GM21529 (cell line): Measurements from ENCODE around the gene UBAC1.
"Not testable (repeated sequence)": the region's sequence is repeated elsewhere in the genome, so short reads cannot be mapped to it uniquely, and the experiment has no call there.

Source experiments
- ATAC-seq: cut with Tn5 transposase; IDR thresholded peaks from one replicate; pipeline ENCODE4 v1.9.1; 2021; ENCODE audit not compliant: unreplicated experiment

The UBAC1 gene

GRCh38 chr9:135943604-135944003, 17.6 kb downstream of the UBAC1 start:
- ATAC-seq, result not testable (repeated sequence)

- ATAC-seq, result no peak
Observed at GRCh38 chr9:135941288-135941995, 19.7 kb downstream of the UBAC1 start.

- ATAC-seq, result no peak
Observed at GRCh38 chr9:135939351-135940265, 21.6 kb downstream of the UBAC1 start.

DNA sequence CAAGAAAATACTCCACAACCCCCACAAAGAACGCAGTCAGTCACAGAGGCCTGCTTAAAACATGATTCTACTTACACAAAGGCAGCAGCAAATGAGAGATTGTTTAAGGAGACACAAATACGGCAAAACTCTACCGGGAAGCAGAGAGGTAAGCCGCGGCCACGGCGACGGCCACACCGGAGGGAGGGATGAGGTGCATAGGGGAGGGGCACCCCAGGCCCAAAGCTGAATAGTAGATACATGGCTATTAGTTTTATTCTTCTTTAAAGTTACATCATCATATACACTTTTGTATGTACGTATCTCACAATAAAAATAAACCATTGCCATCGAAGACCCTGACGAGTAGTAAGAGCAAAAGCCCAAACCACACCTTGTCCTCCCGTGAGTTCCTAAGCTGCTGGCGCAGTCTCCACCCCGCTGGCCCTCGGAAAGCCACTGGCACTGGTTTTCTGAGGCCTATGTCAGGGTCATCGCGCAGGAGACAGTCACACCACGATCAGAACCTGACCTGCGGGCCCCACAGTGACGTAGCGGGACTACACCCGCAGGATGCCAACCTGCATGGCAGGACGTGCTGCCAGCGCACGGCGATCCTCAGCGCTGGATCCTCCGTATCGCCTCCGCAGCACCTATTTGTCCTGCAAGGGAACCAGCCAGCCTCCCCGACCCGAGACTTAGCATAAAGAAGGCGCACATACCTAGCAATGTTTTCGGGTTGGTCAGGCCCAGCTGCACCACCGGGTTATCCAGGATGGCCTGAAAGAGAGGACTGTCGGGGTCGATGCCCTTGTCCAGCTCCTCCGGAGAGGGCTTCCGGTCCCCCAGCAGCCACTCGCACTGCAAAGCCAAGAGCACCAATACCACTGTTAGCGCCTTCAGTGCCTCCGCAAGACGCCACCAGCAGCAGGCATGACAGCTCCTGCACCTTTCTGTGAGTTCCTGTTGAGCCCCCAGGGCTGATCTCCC, 23.4 kb downstream of the UBAC1 start:
- no peak for ATAC-seq

DNA sequence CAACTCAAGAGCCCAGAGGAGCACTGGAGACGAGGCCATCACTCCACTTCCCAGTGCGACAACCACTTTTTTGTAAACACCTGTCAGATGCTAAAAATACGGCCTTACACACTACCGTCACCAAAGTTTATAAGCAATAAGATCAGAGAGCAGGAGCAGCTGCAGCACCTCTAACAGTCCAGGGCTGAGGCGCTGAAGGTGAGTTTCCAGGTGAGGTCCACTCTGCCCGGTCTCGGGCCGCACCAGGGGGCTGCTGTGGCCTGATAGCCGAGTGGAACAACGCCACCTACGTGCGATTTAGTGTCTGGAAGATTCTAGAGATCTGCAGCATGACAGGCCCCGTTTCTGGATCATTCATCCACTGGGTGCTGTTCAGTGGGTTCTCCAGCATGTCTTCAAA, 28.1 kb downstream of the UBAC1 start:
- ATAC-seq, result no peak

GRCh38 chr9:135932656-135933055, 28.5 kb downstream of the UBAC1 start:
- no peak for ATAC-seq

- ATAC-seq, result no peak
Observed at GRCh38 chr9:135931349-135931820, 29.8 kb downstream of the UBAC1 start.

- no peak for ATAC-seq
Observed at GRCh38 chr9:135930446-135931345, 30.5 kb downstream of the UBAC1 start.

- ATAC-seq, result no peak
Observed at GRCh38 chr9:135929656-135930445, 31.3 kb downstream of the UBAC1 start.

DNA sequence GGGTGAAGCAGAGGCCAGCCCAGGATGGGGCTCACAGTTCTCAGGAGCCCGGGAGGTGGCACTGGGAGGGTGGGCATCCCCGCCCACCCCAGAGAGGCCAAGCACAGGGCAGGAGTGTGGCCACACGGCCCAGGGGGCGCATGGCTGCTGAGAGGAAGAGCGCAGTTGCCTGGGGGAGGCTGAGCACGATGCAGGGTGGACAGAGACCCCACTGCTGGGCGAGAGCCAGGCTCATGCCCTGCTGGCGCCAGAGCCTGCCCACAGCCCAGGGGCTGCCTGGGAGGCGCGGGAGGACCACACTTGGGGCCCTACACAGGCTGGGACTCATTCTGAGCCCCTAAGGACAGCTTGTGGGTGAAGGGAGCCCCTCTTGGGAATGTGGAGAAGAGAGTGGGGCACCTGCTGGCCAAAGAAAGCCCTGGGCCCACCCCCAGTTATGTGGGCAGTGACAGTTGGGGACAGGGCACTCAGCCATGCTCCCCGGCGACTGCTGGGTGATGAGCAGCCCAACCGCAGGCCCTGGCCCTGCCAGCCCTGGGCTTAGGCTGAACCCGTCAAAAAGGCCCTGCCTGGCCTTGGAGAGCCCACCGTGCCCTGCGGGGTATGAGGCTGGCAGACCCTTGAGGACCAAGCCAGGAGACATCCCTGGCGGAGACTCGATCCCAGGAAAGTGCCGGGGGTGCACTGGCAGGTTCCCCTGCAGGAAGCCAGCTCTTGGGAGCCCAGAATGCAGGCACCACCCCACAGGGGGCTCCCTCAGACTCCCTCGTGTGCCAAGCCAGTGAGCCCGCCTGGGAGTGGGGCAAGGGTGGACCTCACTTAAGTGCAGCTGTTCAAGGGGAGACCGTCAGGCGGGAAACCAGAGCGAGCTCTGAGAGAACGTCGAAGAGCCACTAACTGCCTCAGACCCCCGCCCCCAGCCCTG, 32.2 kb downstream of the UBAC1 start:
- no peak for ATAC-seq

- ATAC-seq, result no peak
Observed at GRCh38 chr9:135928074-135928730, 33.0 kb downstream of the UBAC1 start.

- no peak for ATAC-seq
Observed at GRCh38 chr9:135927195-135928013, 33.8 kb downstream of the UBAC1 start.

- no peak for ATAC-seq
Observed at GRCh38 chr9:135926402-135927194, 34.6 kb downstream of the UBAC1 start.

GRCh38 chr9:135925496-135926133, 35.6 kb downstream of the UBAC1 start:
- no peak for ATAC-seq

DNA sequence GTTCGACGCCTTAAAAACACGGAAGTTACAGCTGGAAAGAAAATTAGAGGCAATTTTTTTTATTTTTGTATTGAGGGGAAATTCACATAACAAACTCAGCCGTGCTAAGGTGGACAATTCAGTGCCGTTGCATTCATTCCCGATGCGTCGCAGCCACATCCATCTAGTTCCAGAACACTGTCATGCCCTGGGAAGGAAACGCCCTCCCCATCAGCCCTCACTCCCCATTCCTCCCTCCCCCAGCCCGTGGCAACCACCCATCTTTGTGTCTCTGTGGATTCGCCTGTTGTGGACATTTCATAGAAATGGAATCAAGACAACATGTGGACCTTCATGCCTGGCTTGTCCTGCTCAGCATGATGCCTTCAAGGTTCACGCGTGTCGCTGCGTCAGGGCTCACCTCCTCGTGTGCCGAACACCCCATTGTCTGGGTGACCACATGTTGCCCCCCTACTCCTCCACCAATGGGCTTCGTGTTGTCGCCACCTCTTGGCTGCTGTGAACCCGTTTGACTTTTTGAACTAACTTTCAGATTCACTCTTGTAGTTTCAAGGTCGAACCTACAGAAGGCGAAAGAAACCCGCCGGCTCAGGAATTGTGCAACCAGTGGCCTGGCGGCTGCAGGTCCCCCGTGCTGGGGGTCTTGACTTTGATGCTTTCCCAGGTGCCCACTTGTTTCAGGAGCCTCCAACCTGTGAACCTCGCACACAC, 36.4 kb downstream of the UBAC1 start:
- ATAC-seq, result no peak
